Lung microvascular endothelial cell (primary cell): Measurements from ENCODE around the gene ZBTB39. TPM values are rescaled to one million over a fixed set of nuclear protein-coding genes. Genes with fewer than 3 reads are reported as not detected.
"Not testable (repeated sequence)": the region's sequence is repeated elsewhere in the genome, so short reads cannot be mapped to it uniquely, and the experiment has no call there.

Experiments used
- DNase-seq, 2 donors: peaks; one replicate each; pipeline versions ENCODE4 v3.0.0 to v3.0.0-alpha.2; 2010; ENCODE audit warnings: low read depth in 2 of 2
- total RNA-seq: library from RNA; depleted of rRNA; stranded (reverse); fragments of >200 nt; gene quantifications from 2 replicates; pipeline ENCODE4 v1.2.1, GENCODE V29; 2014

ZBTB39 gene, protein sequence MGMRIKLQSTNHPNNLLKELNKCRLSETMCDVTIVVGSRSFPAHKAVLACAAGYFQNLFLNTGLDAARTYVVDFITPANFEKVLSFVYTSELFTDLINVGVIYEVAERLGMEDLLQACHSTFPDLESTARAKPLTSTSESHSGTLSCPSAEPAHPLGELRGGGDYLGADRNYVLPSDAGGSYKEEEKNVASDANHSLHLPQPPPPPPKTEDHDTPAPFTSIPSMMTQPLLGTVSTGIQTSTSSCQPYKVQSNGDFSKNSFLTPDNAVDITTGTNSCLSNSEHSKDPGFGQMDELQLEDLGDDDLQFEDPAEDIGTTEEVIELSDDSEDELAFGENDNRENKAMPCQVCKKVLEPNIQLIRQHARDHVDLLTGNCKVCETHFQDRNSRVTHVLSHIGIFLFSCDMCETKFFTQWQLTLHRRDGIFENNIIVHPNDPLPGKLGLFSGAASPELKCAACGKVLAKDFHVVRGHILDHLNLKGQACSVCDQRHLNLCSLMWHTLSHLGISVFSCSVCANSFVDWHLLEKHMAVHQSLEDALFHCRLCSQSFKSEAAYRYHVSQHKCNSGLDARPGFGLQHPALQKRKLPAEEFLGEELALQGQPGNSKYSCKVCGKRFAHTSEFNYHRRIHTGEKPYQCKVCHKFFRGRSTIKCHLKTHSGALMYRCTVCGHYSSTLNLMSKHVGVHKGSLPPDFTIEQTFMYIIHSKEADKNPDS
- total RNA-seq: 5.4 and 8.9 TPM in 2 replicates

DNA sequence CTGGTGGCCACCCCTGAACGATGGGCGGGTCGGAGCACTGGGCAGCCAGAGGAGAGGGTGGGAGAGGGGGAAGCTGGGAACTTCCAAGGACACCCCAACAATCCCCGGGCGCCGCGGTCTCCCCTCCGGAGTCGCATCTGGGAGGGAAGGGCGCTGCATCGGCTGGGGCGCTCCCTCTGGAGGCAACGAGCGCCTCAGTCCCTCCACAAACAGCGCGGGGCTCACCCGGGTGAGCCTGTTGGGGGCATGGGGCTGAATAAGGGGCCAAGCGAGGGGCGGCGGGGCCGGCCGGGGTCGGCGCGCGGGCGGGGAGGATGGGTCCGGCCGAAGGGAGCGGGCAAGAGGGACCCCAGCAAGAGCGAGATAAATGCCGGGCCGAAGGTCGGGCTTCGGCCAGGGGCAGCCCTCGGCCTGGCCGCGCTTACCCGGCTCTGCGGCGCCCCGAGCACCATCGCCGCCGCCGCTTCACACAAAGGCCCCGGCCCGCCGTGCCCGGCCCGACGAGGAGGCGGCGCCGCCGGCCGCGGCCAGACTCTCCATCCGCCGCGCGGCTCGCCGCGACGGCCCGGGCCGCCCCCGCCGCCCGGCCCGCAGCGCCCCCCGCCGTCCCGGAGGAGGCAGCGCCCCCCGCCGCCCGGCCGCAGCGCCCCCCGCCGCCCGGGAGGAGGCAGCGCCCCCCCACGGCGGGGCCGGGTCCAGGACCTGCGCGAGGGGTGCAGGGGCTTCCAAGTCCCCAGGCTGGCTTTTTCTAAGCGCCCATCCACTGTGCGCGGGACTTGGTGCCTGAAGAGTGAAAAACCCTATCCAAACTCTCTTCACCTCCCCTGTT, at the start of gene ZBTB39:
ZBTB39 (minus strand) TSS at position 567 of the 829 bp plus-strand sequence. CDS start 1,629 bp downstream, outside the sequence.
- DNase-seq: peak; percentile 70 to 76

DNA sequence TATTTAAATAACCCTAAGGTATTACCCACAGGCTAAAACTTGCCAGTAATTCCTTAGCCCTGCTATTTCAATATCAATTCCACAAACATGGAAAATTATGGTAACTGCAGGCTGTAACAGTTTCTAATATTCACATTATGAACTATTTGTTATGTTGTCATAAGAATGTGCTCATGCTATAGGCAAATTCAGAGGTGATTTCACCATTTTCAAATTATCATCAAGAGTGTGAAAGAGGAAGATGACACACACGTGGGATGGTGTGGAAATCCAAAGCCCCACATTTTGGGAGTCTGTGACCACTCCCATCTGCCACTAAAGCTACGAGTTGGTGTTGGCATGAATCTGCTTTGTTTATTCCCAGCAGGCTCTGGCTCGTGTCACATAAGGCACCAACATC, 49.5 kb upstream of the ZBTB39 start:
- DNase-seq: no peak

DNA sequence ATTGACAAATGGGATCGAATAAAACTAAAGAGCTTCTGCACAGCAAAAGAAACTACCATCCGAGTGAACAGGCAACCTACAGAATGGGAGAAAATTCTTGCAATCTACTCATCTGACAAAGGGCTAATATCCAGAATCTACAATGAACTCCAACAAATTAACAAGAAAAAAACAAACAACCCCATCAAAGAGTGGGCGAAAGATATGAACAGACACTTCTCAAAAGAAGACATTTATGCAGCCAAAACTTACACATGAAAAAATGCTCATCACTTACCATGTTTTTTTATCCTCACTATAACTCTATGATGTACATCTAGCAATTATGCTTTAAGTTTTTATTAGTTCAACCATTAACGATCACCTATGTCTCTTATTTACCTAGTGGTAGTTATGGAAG, 47.6 kb upstream of the ZBTB39 start:
- not testable (repeated sequence) for DNase-seq

DNA sequence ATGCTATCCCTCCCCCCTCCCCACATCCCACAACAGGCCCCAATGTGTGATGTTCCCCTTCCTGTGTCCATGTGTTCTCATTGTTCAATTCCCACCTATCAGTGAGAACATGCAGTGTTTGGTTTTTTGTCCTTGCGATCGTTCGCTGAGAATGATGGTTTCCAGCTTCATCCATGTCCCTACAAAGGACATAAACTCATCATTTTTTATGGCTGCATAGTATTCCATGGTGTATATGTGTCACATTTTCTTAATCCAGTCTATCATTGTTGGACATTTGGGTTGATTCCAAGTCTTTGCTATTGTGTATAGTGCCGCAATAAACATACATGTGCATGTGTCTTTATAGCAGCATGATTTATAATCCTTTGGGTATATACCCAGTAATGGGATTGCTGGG, 46.8 kb upstream of the ZBTB39 start:
- not testable (repeated sequence) for DNase-seq

DNA sequence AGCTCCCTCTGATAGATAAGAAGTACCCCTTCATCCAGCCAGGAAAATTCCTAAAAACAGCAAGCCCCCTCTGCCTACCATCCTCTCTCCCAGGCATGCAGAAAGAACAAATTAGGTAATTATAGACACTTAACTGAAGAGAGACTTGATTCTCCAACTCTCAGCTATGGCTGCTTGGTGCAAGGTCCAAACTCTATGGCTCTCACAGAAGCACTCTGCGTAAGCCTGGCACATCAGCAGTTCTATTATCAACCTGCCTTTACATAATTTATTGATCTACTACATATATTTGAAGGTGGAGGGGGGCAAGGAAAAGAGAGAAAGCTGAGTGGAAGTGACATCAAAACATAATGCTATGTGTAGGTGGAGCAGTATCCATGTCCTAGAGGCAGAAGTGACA, 44.7 kb upstream of the ZBTB39 start:
- DNase-seq: no peak

DNA sequence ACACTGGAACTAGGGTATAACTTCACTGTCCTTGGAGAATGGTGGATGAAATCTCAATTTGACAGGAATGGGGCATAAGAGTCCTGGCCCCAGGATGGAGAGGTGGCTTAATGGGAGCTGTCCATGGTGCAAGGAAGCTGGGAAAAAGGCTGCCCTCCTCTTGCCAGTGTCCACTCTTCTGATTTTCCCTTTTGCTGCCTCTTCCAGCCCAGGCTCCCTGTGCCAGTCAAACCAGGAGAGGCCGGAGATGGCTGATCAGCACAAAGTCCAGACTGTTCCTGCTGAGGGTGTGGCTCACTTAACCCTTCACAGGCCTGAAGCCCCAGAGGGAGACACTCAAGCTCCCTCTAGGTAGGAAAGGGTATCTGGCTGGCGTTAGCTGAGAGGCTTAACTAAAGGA, 43.5 kb upstream of the ZBTB39 start, which contains the start of gene MYO1A:
MYO1A (minus strand) TSS at position 240 of the 400 bp plus-strand sequence. CDS start 1,806 bp downstream, outside the sequence.
- peak; percentile 4 to 22 for DNase-seq

DNA sequence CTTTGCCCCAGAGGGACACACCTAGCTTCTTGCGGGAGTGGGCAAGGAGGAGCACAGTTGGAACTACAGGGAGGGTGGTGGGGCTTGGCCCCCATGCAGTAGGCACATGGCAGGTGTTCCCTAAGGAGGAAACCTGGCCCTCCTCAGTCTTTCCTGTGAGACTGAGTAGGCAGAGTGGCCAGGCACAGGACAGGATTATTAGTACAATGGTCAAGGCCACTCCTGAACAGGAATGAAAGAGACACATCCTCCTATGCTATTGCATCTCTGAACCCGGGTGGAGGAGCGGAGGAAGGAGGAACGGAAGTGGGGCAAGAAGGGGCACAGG, 42.7 kb upstream of the ZBTB39 start:
- no peak for DNase-seq

DNA sequence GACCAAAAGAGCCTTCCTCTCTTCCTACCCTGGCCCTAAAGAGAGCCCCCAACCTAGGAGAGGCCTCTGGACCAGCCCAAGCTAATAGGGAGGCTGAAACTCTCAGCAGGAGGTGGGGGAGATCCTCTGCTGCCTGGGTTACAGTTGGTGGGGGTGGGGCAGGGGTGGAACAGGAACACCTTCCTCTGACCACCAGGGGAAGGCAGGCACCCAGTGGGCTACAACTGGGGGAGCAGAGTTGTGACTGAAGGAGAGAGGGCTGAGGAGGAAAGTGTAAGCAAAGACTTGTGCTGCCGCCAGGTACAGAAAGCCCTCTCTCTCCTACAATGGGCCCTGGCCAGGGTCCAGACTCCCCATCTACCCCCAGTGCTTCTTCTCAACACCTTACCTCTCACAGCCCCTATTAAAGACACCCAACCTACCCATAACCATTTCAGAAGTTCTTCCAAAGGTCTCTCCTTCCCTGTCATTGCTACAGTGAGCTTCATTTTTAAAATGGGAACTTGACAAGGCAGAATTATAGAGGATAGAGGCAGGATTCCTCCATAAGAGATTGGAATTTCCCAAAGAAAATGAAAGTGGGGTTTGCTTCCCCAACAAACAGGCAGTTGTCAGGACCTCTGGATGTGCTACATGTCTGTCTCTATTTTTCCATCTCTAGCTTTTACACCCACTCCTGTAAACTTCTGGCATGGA, 42.2 kb upstream of the ZBTB39 start:
- DNase-seq: no peak

DNA sequence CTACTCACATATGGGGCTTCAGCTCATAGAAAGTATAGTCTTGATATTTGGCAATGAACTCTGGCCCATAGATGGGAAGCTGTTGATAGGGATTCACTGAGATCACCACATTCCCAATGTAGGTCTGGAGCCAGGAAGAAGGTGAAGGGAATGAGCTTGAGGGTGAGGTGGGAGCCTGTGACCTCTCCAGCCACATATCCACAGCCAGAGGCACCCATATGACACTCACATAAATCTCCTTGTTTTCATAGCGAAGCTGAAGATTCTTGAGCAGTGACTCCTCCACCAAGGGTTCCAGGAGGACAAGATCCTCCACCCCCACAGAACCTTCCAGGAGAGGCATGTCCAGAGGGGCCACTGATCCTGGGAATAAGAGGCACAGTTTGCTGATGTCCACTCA, 41.6 kb upstream of the ZBTB39 start:
- no peak for DNase-seq

DNA sequence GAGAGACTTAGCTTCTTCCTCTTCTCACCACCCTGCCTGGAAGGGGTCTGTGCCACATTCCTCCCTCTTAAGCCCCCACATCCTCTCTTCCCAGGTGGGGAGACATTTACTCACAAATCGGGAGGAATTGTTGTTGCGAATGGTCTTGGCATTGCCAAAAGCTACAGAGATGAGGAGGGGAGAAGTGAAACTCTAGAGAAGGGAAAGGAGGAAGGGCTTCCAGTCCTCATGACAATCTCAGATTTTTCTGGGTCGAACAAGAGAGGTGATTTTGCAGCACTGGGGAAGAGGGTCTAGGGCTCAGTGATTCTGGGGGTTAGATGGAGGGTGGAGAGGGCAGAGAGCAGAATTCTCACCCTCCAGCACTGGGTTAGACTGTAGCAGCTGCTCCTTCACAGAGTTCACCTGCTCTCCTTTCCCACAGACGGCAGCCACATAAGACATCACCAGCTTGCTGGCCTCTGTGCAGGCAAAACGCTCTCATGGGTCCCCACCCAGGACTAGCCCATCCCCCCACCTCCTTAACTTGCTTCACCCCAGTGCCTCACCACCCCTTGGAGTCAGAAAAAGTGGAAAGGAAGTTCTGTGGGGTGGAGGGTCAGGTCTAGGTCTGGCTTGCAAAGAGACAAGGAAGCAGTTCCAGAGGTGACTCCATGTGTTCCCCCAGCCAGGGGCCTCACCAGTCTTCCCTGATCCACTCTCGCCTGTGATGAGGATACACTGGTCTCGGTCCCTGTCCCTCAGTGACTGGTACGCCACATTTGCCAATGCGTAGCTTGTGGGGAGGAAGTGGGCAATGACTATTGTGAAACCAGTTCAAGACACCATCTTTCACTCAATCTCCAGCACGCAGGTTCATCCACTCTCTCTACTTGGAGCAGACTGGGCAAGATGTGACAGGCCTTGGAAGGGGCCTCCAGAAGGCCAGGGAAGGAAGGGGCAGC, 40.9 kb upstream of the ZBTB39 start:
- DNase-seq: no peak

DNA sequence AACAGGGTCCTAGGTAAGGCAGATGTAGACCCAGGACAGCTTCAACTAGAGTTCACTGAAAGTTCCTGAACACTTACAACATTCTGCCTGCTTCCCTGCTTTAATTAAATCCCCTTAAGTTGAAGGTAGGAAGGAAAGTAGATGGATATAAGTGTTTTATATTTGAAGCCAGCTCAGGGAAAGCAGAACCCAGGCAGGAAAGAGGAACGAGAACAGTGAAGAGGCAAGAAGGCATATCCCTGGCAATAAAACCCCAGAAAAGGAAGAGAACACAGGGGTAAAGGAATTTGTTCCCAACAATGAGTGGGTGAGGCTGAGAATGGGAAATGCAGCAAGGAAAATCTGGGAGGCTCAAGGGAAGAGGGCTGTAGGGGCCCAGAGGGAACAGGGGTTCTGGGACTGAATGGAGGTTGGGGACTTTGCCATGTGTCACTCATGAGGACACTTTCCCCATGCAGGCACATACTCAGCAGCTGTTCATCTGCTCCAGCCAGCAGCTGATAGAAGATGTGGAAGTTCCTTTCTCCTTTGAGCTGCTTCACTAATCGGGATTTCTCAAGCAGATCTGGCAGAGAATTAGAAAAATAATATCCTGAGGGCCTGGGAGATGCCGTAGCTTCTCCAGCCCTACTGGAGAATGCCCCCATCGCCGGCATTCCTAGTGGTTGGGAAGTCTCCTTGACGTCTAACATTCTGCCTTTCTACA, 39.9 kb upstream of the ZBTB39 start:
- DNase-seq: no peak

DNA sequence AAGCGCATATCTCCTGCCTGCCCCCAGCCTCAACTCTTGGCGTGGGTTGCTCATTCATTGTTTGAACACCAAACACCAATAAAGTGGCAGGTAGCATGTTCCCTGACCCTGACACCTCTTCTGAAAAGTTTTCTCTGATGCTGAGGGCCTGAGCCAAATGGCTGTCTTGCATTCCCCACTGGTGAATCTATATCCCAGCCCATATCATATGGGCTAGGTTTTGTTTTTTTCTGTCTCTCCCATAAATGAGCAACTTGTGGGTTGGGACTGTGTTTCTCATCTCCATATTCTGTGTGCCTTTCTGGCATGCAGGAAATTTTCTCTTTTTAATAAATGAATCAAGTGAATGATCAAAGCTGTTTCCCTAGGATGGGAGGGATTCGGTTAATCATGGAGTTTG, 38.5 kb upstream of the ZBTB39 start:
- no peak for DNase-seq

DNA sequence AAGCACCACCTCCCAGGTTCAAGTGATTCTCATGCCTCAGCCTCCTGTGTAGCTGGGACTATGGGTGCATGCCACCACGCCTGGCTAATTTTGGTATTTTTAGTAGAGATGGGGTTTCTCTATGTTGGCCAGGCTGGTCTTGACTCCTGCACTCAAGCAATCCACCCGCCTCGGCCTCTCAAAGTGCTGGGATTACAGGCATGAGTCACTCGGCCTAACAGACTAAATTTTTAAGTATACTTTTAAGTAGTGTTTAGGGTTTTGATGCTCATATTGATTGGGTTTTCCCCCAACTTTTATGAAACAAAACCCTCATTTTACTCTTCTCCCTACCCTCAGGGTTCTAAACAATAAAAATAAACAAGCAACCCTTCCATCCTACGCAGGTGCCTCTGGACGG, 38.1 kb upstream of the ZBTB39 start:
- DNase-seq: no peak

DNA sequence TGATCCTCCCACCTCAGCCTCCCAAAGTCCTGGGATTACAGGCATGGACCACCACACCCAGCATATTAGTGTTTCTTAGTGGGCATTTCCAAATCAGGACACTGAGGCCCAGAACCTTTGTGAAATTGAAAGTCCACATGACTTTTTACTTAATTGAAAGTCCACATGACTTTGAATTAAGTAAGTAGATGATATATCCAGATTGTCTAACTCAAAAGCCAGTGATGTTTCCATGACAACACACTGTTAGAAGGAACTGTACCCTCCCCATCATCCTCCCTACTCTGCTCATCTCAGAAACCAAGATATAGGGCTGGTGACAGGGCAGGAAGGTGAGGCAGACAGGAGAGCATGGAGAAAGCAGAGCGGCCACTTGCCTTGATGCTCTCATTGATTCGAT, 36.3 kb upstream of the ZBTB39 start:
- no peak for DNase-seq

DNA sequence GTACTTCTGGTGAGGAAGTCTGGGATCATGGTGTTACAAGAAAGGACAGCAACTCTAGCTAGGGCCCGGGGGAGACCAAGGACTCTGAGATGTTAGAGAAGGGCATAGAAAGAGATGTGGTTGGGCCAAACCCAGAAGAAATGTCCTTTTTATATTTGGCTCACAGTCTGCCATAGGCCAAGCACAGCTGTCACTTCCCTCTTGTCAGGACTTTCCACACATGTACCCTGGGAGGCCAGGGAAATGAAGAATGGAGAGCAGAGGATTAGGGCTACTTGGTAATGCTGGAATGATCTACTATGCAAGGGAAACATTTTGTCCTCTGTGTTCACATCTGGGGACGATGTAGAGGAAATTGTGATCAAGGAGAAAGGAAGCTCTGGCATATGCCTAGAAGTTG, 34.4 kb upstream of the ZBTB39 start:
- DNase-seq: no peak

DNA sequence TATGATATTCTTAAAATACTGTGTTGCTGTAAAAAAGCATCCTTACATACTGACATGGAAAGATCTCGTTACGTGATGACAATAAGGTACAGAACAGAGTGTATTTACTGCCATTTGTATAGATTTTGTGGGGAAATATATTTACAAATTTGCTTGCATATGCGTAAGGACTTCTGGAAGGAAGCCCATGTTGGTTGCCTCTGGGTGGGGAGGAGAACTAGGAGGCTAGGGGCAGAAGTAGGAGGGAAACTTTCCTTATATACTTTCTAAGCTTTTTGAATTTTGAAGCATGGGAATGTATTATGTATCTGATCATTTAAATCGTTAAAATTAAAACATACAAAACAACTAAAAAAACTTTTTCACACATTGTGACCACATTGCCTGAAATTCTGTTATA, 33.9 kb upstream of the ZBTB39 start:
- DNase-seq: no peak

DNA sequence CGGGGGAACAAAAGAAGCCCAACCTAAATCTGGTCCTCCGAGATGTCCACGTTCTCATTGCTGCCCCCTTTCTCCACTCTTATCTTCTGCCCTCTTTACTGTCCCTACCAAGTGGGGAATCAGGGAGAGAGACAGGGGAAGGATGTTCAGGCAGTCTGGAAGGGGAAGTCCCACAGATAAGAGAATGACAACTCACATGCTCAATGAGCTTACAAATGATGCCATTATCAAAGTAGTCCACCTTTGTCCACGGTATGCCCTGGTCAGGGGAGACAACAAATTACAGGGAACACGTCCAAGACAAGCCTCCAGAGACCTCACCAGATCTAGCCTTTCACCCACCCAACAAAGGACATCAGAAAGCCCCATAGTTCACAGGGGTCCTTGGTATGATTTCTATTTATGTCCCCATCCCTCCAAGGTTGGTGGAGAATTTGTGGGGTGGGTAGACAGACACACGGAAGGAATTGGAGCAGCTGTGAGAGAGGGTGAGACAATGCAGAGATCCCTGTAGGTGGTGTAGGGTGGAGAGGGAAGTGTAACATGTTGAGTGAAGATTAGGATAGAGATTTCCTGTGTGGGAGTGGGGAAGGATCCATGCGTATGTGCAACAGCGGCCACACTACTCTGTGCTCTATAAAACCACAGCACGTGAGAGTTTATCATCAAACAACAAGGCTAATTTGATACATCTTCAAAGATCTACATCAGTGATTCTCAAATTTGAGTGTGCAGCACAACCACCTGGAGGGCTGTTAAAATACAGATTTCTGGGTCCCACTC, 32.9 kb upstream of the ZBTB39 start:
- no peak for DNase-seq

DNA sequence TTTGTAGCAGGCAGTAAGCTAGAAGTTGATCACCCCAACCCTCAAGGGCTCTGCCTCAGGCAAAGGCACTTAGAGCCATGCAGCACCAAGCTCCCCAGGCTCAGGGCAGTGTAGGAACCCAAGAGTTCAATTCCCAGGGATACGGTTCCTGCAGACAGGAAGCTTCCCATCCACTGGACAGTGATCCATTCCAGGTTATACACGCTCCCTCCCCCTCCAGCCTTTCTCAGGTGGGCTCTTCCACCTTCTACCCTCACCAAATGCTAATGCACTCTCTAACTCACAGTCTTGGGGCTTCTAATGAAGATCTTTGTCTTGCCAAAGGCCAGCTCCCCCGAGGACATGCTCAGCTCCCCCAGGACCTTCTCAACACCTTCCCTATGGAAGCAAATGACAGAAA, 30.9 kb upstream of the ZBTB39 start:
- DNase-seq: no peak

DNA sequence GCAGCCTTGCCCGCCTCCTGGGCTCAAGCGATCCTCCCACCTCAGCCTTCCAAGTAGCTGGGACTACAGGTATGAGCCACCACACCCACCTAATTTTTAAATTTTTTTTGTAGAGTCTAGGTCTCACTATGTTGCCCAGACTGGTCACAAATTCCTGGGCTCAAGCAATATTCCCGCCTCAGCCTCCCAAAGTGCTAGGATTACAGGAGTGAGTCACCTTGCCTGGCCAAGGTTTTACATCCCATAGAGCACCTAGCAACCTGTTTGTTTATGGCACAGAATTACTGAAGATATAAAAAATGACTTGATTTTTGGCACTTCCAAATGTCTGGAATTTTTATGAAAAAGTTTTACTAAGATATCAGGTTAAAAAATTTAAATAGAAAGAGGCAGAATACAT, 27.1 kb upstream of the ZBTB39 start:
- no peak for DNase-seq
